ENCODE measurements around the gene JAKMIP1.
A peak's percentile ranks its signal among the peaks of the same experiment; 100 is the strongest.

The JAKMIP1 gene

DNA sequence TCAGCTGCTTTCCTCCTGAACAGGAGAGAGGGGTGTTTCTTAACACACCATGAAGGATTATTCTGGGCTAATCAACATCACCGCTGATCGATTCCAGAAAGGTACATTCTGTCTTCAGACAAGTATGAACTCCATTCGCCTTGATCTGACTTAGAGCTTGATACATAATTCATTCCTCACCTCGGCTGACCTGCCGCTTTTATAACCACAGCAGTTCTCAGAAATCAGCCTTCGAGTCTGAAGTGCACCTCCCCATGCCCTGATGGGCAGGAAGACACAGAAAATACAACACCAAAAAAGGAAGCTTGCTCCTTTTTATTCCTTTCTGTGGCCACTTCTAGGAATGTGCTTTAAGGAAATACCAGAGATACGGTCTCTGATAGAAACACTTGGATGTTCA, 85.7 kb downstream of the JAKMIP1 start:
- DNase-seq, result no peak

- no peak for DNase-seq
These were observed 86.2 kb downstream of the JAKMIP1 start for GRCh38 chr4:6114181-6114580.

GRCh38 chr4:6113641-6114040, 86.7 kb downstream of the JAKMIP1 start:
- no peak for DNase-seq

DNA sequence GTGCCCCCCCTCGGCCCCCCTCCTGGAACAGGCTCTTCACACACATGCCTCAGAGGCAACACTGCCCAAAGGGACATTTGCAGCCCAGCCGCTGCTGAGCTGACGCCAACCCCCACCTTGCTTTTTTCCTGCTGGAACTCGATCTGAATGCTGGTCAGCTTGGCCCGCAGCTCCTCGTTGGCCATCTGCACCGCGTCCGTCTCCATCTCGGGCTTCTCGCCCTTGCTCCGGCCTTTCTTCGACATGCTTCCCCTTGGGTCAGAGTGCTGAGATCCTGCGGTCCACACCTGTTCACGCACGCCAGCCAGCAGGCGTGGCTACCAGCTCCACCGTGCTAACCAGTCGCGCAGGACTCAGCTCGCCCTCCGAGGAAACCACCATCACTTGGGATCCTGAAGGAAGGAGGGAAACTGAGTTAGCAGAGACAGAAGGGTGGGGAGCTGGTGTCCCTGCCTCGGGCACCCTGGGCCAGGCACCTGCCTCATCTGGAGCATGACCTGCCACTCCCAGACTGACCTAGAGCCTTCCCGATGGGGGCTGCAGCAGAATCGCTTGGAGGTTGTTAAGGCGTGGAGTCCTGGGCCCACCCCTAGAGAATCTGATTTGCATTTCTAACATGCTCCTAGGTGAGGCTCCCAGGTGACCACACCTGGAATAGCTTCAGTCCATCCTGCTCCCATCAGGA, 87.6 kb downstream of the JAKMIP1 start:
- no peak for DNase-seq

DNA sequence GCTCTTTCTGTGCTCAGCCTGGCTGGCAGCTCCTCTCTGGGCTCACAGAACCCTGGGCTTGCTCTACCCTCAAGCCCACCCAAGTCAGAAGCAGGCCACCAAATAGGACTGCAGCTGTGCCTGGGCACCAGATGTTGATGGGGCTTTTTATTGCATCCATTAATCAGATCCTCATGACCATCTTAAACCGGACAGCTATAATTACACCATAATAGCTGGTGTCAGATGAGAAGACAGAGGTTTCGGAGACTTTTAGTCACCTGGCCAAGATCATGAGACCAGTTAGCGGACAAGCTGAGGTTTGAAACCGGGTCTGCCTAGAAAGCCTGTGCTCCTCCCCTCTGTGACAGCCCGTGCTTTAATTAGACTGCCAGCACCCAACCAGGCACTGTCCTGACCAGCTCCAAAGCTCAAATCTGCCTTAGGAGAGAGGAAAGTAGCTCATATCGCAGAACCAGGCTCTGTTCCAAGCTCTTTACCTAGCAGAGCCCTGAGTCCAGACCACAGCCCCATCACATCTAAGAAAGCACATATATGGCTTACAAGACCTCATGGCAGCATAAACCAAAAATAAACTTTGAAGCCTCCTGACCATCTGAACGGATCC, 88.9 kb downstream of the JAKMIP1 start:
- no peak for DNase-seq

- DNase-seq, result no peak
These were observed 89.5 kb downstream of the JAKMIP1 start for GRCh38 chr4:6110681-6111353.

DNA sequence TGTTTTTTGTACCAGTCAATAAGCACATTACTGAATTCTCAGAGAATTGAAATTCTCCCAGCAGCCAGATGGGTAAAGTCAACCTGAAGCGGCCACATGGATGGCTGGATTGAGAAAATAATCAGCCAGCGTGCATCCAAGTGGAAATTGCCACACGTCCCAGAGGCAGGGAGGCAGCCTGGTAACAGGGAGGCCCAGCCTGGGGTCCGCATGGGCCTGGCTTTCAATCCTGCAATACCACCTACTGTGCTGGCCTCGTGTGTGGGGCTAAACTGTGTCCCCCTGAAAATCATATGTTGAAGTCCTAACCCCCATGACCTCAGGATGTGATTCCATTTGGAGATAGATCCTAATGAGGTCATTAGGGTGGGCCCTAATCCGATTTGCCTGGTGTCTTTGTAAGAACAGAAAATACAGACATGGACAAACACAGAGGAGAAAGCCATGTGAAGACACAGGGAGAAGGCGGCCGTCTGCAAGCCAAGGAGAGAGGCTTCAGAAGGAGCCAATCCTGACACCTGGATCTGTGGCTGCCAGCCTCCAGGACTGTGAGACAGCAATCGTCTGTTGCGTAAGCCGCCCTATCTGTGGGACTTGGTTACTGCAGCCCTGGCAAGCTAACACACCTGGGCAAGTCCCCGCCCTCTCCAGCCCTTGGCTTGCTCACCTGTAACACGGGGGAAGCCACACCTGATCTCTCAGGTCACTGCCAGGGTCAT, 90.3 kb downstream of the JAKMIP1 start:
- no peak for DNase-seq

GRCh38 chr4:6107886-6108285, 92.5 kb downstream of the JAKMIP1 start:
- DNase-seq, result no peak

DNA sequence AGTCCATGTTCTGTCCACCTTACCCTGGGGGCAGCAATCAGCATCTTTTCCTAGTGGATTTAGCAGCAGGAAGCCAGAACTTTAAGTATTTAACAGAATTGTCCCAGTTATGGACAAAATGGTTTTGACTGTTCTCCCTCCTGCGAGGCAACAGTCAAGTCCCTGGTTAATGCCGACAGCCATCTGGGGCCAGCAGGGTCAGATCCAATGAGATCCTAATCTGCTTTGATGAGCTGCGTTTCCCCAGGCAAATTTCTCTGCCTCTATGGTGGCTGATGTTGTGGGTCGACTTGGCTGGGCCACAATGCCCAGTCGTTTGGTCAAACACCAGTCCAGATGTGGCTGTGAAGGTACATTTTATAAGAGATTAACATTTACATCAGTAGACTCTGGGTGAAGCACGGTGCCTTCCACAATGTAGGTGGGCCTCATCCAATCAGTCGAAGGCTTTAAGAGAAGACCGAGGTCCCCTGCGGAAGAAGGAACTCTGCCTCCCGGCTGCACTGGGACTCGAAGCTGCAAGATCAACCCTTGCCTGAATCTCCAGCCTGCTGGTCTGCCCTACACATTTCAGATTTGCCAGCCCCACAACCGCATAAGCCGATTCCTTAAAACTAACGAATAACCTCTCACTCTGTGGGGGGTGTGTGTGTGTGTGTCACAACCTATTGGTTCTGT, 93.1 kb downstream of the JAKMIP1 start:
- DNase-seq, result no peak

GRCh38 chr4:6106156-6106555, 94.2 kb downstream of the JAKMIP1 start:
- no peak for DNase-seq

DNA sequence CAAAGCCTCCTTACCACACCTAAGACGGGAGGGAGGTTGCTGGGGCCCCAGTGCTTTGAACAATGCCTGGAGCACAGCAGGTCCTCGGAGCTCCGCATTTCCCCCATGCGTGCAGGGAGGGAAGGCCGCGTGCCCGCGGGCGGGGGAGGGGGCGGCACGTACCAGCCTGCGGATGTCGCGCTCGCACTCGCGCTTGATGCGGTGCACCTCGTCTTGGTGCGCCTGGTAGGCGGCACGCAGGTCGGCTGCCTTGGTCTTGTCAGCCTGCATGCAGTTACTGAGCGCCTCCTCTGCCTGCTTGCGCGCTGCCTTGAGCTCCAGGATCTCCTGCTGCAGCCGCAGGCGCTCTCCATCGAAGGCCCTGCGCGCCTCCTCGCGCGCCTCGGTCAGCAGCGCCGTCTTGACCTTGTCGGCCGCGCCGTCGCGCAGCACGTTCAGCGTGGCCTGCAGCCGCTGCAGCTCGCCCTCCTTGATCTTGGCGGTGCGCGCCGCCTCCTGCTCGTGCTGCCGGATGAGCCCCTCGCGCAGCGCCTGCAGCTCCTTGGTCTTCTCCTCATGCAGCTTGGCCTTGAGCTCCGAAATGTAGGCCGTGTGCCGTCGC, 94.9 kb downstream of the JAKMIP1 start:
- DNase-seq, result no peak

DNA sequence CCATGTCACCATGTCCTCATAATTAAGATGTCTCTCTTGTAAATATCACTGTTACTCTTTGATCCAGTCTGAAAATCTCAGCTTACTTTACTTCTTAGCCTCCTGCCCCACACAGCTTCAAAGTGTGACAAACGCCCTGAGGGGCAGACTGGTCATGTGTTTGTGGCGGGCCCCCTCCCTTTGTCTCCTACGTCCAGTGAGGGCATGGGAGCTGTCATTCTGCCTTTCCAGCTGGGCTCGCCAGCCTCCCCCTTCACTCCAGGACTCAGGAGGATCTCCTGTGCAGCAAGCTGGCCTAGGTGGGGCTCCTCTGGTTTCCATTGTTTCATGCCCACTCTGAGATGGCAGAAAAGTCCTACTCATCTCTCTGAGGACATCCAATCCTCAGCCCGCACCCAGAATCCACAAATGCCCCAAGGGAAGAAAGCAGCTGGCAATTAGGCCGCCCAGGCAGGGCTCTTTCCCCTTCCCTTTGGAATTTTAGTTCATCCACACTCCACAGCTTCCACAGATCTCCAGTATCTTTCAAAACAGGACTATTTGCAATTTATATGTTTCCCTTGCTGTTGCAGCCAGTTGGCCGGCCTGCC, 95.7 kb downstream of the JAKMIP1 start:
- DNase-seq, result no peak

DNA sequence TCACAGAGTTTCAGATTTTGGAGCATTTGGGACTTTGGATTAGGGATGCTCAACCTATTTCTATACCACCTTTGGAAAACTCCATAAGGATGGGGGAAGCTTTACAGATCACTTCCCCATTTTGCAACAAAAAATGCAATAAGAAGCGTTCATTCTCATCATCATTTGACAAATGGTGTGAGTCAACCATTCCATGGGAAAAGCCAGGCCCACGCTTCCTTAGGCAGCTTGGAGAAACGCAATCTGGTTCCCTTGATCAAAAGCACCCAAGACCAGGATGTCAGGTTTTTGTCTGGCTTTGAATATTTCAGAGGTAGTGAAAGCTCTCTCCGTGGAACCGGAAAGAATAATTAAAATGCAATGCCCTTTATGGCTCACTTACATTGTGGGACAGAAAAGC, 102.8 kb downstream of the JAKMIP1 start:
- DNase-seq, result no peak

DNA sequence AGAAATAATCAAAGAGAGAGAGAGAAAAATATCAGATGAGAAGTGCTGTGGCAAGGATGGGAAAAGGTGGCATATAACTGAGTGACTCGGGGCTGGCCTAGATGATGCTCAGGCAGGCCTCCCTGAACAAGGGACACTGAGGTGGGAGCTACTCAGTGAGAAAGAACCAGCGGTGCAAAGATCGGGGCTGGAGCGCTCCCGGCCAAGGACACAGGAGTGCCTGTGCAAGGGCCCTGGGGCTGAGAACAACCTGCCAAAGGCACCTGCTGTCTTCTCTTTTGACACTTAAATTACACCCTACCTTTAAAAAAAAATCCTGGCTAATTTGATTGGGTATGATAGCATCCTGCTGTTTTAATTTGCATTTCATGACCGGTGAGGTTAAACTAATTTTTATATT, 104.5 kb downstream of the JAKMIP1 start:
- no peak for DNase-seq

DNA sequence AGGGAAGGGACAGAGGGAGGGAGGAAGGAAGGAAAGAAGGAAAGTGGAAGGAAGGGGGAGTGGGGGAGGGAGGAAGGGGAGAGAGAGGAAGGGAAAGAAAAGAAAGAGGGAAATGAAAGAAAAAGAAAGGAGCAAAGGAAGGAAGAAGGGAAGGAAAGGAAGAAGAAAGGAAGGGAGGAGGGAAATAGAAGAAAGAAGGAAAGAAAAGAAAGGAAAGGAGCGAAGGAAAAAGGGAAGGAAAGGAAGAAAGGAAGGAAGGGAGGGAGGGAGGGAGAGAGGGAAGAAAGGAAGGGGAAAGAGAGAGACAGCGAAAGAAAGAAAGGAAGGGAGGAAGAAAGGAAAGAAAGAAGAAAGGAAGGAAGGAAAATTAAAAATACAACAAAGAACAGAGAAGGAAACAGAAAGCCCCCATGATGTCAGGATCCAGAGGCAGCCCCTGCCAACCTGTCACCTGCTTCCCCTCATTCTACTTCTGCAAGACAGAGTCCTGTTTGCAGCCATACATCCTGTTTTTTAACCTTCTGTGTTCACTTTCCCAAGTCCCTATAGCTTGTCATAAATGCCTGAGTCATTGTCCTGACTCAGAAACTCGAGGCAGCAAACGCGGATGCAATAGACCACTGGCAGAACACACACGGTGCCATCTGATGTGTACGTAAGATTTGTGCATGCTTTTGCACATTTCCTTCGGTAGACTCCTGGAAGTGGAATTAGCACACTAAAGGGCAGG, 105.2 kb downstream of the JAKMIP1 start:
- DNase-seq, result no peak

DNA sequence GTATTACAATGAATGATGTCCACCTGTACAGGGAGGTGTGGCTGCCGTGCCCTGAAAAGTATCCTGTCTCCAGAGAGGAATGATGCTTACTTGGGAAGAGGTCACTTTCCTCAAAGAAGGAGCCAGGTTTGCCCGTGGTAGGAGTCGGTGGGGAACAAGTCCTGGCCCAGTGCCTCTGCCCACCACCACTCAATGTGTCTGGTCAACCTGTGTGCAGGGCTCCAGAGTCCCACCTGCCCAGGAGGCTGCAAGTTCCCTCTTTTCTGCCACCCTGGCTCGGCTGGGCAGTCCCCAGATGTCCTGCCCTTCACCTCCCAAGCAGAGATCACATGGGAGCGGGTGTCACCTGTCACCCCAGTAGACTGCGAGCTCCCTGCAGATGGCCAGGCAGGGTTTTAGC, 106.7 kb downstream of the JAKMIP1 start:
- no peak for DNase-seq

DNA sequence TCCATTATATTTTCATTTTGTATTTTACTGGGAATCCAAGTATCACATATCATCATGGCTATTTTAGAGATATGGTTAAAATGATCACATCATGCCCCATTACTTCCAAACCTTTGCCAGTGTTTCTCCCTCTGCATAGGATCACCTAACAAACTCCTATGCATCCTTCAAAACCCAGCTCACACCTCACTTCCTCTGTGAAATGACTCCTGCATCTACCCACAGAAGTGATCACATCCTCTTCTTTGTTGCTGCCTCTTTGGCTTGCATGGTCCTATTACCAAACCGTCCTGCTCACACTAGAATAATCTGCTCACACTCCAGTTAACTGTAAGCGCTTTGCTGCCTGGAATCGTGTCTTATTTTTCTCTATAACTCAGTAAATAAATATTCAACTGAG, 107.4 kb downstream of the JAKMIP1 start:
- DNase-seq, result no peak

- DNase-seq, result peak; percentile 7
These were observed 108.2 kb downstream of the JAKMIP1 start for GRCh38 chr4:6092131-6092530.

DNA sequence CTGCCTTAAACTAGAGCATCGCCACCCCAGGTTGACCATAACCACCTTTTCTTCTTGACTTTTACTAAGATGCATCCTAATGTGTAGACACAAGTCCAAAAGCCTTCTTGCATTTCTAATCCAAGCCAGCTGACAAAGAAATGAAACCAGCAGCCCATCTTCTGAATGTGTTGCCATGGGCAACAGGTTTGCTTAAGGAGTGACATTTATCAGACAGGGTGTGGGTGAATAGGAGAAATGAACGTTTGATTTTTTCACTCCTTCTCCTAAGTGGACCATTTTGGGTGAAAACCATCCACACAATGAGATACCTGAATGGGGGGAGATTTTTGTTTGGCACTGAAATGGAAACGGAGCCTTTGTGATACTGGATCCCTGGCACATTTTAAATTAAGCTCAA, 109.4 kb downstream of the JAKMIP1 start:
- no peak for DNase-seq

DNA sequence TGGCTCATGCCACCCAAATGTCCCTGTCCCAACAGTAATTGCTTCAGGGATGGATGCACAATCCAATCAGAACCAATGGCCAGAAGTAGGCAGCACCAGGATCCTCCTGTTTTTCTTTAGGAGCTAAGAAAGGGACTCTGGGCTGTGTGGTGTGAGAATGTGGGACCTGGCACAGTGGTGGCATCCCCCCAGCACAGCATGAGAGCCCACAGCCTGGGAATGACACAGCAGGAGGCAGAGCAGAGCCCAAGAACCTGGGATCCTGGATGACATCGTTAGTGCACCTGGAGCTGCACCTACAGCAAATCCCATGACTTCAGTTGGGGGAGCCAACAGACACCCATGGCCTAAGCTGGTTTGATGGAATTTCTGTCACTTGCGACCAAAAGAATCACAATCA, 111.4 kb downstream of the JAKMIP1 start:
- DNase-seq, result no peak

GRCh38 chr4:6087669-6088341, 112.5 kb downstream of the JAKMIP1 start:
- DNase-seq, result no peak
